HepG2 (cell line): Measurements from ENCODE around the gene SDHD. TPM values are rescaled to one million over a fixed set of nuclear protein-coding genes. Genes with fewer than 3 reads are reported as not detected.

Source experiments
- ADNP ChIP-seq: sonication (generic); formaldehyde crosslinking; IDR thresholded peaks from 2 replicates; pipeline ENCODE4 v1.4.0; 2020; ENCODE audit warnings: missing genetic modification reagents
- CHD4 ChIP-seq: fragments of 200-600 bp; sonication (generic); IDR thresholded peaks from 2 replicates; pipeline ENCODE4 v1.7.0; 2017; ENCODE audit warnings: mild to moderate bottlenecking, low read length, borderline replicate concordance
- HMGXB3 ChIP-seq: sonication (generic); formaldehyde crosslinking; IDR thresholded peaks from 2 replicates; pipeline ENCODE4 v1.4.0; 2020; ENCODE audit warnings: missing genetic modification reagents, borderline replicate concordance
- POLR2AphosphoS5 ChIP-seq: IDR thresholded peaks from 2 replicates; pipeline ENCODE4 v1.6.1; 2012; ENCODE audit warnings: low read depth, low read length
- PREB ChIP-seq: sonication (generic); formaldehyde crosslinking; IDR thresholded peaks from 2 replicates; pipeline ENCODE4 v1.4.0; 2020; ENCODE audit warnings: missing genetic modification reagents
- SKI ChIP-seq: fragments of 450-650 bp; IDR thresholded peaks from one replicate; pipeline ENCODE4 v1.6.1; 2018; ENCODE audit warnings: mild to moderate bottlenecking; ENCODE audit not compliant: partially characterized antibody
- SRY ChIP-seq: sonication (generic); formaldehyde crosslinking; IDR thresholded peaks from 2 replicates; pipeline ENCODE4 v1.8.0; 2022; ENCODE audit warnings: mild to moderate bottlenecking, missing genetic modification reagents
- ZFP82 ChIP-seq: sonication (generic); formaldehyde crosslinking; IDR thresholded peaks from 2 replicates; pipeline ENCODE4 v1.5.1; 2020; ENCODE audit warnings: mild to moderate bottlenecking, missing genetic modification reagents, borderline replicate concordance
- ZNF672 ChIP-seq: sonication (generic); formaldehyde crosslinking; IDR thresholded peaks from 2 replicates; pipeline ENCODE4 v1.8.1; 2022; ENCODE audit warnings: missing genetic modification reagents
- polyA plus RNA-seq, 8 experiments: library from polyadenylated mRNA; depleted of rRNA in 3 of 8; stranded (reverse) in 7 of 8; unstranded in 1 of 8; fragments of >200 nt; fragmentation: Illumina TruSeq in 4 of 8; extraction: Trizol in 4 of 8; gene quantifications; 2 replicates each; pipeline versions ENCODE4 v1.2.1 to v1.2.3, GENCODE V29; 2011 to 2016; ENCODE audit warnings: low read depth in 4 of 8, missing spikeins in 1 of 8, mixed read lengths in 1 of 8; ENCODE audit not compliant: insufficient read depth in 1 of 8
- total RNA-seq, 5 experiments: library from RNA; depleted of rRNA; stranded (reverse); fragments of >200 nt; fragmentation: Illumina TruSeq; extraction: Trizol; gene quantifications; 2 replicates each; pipeline ENCODE4 v1.2.3, GENCODE V29; 2016; ENCODE audit warnings: low read depth in 1 of 5

SDHD gene
- total and polyA plus RNA-seq, 2 of the 13 experiments (the other 11 are each of a cell fraction or from before 2014, with no cell fraction given): 117 to 123 TPM

- TF ChIP-seq HMGXB3 (CRISPR knock-in tag): no peak
- no peak for TF ChIP-seq POLR2AphosphoS5
- no peak for TF ChIP-seq SKI
- TF ChIP-seq PREB (CRISPR knock-in tag): no peak
- TF ChIP-seq ZNF672 (CRISPR knock-in tag): no peak
- TF ChIP-seq ZFP82 (CRISPR knock-in tag): no peak
- TF ChIP-seq CHD4: no peak
- no peak for TF ChIP-seq SRY
- TF ChIP-seq ADNP (CRISPR knock-in tag): no peak
Observed at GRCh38 chr11:112037527-112037926, 49.1 kb upstream of the SDHD start (continued).
